GM19324 (cell line): Measurements from ENCODE around the gene ZDBF2.
"Not testable (repeated sequence)": the region's sequence is repeated elsewhere in the genome, so short reads cannot be mapped to it uniquely, and the experiment has no call there.

Experiments
- ATAC-seq: cut with Tn5 transposase; IDR thresholded peaks from one replicate; pipeline ENCODE4 v1.9.1; 2021; ENCODE audit warnings: mild to moderate bottlenecking, moderate library complexity; ENCODE audit not compliant: unreplicated experiment, low FRiP score

The ZDBF2 gene

GRCh38 chr2:206316141-206316540, 41.7 kb downstream of the ZDBF2 start:
- ATAC-seq = no peak

DNA sequence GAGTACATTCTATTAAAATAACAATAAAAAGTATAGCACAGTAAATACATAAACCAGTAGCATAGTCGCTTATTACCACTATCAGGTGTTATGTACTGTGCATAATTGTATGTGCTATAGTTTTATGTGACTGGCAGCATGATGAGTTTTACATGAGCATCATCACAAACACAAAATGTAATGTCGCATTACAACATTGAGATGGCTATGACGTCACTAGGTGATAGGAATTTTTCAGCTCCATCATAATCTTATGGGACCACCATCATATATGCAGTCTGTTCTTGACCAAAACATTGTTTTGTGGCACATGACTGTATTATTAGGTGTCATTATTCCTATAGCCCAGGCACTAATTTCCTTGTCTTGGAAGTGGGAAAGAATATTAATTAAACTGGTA, 48.6 kb downstream of the ZDBF2 start:
- ATAC-seq = no peak

DNA sequence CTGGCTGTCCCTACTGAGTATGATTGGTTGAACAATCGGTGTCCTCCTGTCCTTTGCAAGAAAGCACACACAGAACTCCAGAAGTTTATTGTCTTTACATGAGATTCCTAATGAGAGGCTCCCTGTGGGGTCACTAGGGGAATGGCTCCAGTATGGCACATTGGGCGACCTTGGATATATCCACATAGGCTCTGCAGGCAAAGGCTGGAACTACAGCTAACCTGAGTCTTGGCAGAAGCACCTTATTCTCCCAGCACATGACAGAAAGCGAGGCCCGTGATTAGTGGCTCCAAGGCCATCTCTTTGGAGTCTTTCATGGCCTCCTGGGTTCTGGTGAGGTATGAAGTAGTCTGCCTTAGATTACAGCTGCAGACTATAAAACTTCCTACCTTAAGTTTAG, 49.0 kb downstream of the ZDBF2 start:
- ATAC-seq = no peak

- ATAC-seq = no peak
Measured at GRCh38 chr2:206324869-206325268, 50.4 kb downstream of the ZDBF2 start.

DNA sequence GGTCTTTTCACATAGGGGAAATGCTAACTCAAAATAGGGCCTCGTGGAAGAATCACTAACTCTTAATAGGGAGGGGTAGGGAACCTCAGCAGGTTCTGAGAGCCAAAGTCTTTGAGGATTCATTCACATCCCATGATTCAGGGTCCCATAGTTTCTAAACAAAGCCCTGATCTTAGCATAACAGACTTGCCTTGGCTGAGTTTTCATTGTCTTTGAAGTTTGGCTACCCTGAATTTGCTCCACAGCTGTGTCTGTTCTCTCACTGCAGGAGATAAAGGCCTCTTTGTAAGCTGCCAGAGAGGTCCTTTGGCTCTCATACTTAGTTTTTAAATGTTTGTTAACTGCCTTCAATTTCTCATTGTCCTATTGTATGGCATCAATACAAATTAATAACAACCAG, 54.5 kb downstream of the ZDBF2 start:
- no peak for ATAC-seq

DNA sequence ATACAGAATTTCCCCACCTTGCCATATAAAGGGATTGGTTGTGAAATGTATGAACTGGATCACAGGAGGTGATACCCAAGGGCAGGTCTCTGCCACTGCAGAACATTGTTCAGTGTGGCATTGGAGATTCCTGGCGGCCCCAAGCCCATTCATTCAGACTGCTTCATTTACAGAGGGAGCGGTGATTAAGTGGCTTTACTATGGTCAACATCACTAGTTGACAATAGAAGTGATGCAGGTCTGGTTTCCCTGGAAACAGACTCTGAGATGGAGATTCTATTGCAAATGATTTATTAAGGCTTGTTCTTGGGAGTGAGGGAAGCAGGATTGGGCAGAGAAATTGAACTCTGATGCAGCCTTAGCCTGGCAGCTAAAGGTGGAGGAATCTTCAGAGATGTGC, 62.4 kb downstream of the ZDBF2 start:
- ATAC-seq = no peak

DNA sequence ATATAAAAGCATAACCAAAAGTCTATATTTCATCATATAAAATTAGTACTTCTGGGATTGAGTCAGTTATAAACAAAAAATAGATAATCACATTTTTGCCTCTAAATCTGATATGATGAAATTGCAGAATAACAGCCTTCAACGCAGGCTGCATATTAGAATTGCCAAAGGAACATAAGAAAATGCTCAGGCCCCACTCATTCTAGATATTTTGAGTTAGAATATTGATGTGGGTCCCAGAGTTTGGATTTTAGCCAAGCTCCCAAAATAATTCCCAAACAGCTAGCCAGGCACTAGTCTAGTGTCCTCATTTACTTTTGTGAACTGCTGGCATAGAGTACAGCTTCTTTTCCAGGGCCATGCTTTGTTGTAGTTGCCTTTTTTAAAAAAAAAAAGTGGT, 63.5 kb downstream of the ZDBF2 start:
- no peak for ATAC-seq

DNA sequence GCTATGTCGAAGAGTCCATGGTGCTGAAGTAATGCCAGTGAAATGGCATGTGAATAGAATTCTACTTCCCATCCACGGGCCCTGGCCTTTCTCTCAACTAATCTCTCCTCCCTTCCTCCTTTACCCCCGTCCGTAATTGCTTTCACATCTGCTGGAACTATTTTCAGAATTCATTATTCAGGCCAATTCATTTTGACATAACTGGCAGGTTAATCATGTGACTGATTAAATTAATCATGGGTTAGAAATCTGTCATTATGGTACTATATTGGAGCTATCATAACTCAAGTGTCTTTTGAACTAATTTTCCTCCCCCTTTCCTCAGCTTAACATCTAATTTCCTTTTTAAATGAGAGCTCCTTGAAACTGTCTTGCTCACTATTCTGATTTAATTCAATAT, 66.9 kb downstream of the ZDBF2 start:
- ATAC-seq = no peak

DNA sequence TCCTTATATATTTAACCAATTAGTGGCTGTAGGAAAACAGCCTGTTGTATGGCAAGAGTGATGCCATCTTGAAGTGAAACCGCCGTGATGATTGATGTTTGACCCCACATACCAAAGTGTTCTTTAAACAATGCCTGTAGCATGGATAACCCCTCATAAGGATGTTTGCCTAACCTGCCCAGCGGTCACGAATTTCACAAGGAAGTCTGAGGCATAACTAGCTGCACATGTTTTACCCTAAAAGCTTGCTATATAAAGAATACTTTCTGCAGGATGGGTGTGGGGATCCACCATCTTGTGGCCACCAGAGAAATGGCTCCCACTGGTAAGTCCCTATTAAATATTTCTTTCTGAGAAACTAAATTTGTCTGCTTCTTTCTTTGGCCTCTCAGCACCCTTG, 68.7 kb downstream of the ZDBF2 start:
- ATAC-seq = no peak

DNA sequence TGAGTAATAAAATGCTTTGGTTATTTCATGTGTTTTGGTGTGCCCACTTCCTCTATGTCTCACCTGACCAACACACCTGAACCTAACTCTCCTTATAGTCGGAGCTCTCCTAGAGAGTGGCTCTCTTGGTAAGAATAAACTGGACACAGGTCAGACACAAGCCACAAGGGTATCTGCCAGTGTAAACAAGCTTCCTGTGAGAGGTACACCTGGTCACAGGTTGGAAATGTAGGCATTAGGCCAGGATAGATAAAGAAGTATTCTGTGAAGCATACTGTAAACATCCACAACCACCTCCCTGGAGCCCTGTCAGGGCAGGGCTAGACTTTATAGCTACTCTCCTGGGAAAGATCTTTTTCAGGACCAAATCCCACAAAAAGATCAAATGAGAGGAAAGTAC, 69.4 kb downstream of the ZDBF2 start:
- ATAC-seq = no peak

- ATAC-seq = no peak
Measured at GRCh38 chr2:206345606-206346005, 71.1 kb downstream of the ZDBF2 start.

- ATAC-seq = no peak
Measured at GRCh38 chr2:206349375-206349774, 74.9 kb downstream of the ZDBF2 start.

- ATAC-seq = no peak
Measured at GRCh38 chr2:206352571-206352970, 78.1 kb downstream of the ZDBF2 start.

DNA sequence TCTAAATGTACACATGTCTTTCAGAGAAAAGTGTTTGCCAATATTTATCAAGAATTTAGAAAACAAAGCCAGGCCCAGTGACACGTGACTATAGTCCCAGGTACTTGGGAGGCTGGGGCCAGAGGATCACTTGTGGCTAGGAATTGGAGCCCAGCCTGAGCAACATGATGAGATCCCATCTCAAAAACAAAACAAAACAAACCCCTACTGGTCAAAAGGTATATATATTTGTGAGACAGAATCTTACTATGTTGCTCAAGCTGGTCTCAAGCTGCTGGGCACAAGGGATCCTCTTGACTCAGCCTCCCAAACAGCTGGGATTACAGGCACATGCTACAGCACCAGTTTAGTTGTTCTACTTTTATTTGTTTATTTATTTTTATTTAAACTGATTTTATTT, 79.2 kb downstream of the ZDBF2 start:
- ATAC-seq = no peak

DNA sequence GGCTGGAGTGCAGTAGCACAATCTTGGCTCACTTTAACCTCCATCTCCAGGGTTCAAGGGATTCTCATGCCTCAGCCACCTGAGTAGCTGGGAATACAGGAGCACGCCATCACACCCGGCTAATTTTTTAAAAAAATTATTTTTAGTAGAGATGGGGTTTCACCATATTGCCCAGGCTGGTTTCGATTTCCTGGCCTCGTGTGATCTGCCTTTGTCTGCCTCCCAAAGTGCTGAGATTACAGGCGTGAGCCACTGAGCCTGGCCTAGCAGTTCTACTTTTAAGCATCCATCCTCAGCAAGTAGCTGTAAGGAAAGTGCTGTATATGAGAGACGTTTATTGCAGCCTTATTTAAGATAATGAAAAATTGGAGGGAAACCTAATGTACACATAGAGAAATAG, 79.7 kb downstream of the ZDBF2 start:
- ATAC-seq = no peak

GRCh38 chr2:206356840-206357239, 82.4 kb downstream of the ZDBF2 start:
- ATAC-seq = not testable (repeated sequence)

GRCh38 chr2:206360840-206361239, 86.4 kb downstream of the ZDBF2 start:
- not testable (repeated sequence) for ATAC-seq

GRCh38 chr2:206361407-206362045, 87.1 kb downstream of the ZDBF2 start:
- ATAC-seq = no peak
